ENCODE measurements around the gene REG1A. TPM values are rescaled to one million over a fixed set of nuclear protein-coding genes. Genes with fewer than 3 reads are reported as not detected.

Gene REG1A
- total RNA-seq, 2 experiments from 2014 or later, result not detected

GRCh38 chr2:79112269-79112668, 8.0 kb upstream of the REG1A start:
- DNase-seq, result no peak
- H3K27me3 Mint-ChIP-seq, result no peaks in the 10 kb centered on the region
- H3K27ac Mint-ChIP-seq, result no peak overlapping the region
- TF ChIP-seq CTCF (IDR thresholded peaks at IDR 0.05), result no peak
- Histone ChIP-seq H3K4me3 (ENCODE audit: low read length) (no peak overlapping the region), H3K4me1 (ENCODE audit: insufficient read depth, low read length) (no peaks in the 10 kb centered on the region), H3K36me3 (ENCODE audit: insufficient read depth, low read length) (no peaks in the 10 kb centered on the region), H3K9me3 (ENCODE audit: control insufficient read depth in 1 of 2, insufficient read depth in 1 of 2, low read length in 2 of 2) (no peaks in the 10 kb centered on the region), H3K27me3 (ENCODE audit: control insufficient read depth in 1 of 2, insufficient read depth in 2 of 2, low read length in 2 of 2) (no peaks in the 10 kb centered on the region), H3K27ac (ENCODE audit: low read depth in 1 of 2, low read length in 2 of 2) (no peak overlapping the region)
- no peak overlapping the region for H3K4me3 Mint-ChIP-seq
- no peak for ATAC-seq (ENCODE audit: poor library complexity)
- peaks cover 5% of the 10 kb centered on the region for H3K9me3 Mint-ChIP-seq
- ChIA-PET CTCF (no interaction called here), POLR2A (no interaction called here)
- intact Hi-C loops (cut with DNase I, micrococcal nuclease), result no loop called here
- no peaks in the 10 kb centered on the region for H3K4me1 Mint-ChIP-seq (ENCODE audit: low read depth)
- no peaks in the 10 kb centered on the region for H3K36me3 Mint-ChIP-seq (ENCODE audit: low read depth)

GRCh38 chr2:79114797-79115494, 5.3 kb upstream of the REG1A start:
- Histone ChIP-seq H3K27me3 (ENCODE audit: control insufficient read depth in 1 of 2, insufficient read depth in 2 of 2, low read length in 2 of 2) (no peaks in the 10 kb centered on the region), H3K27ac (ENCODE audit: low read depth in 1 of 2, low read length in 2 of 2) (no peak overlapping the region), H3K36me3 (ENCODE audit: insufficient read depth, low read length) (no peaks in the 10 kb centered on the region), H3K4me3 (ENCODE audit: low read length) (no peak overlapping the region), H3K9me3 (ENCODE audit: control insufficient read depth in 1 of 2, insufficient read depth in 1 of 2, low read length in 2 of 2) (no peaks in the 10 kb centered on the region), H3K4me1 (ENCODE audit: insufficient read depth, low read length) (no peaks in the 10 kb centered on the region)
- H3K4me1 Mint-ChIP-seq (ENCODE audit: low read depth), result no peaks in the 10 kb centered on the region
- H3K4me3 Mint-ChIP-seq, result no peak overlapping the region
- H3K9me3 Mint-ChIP-seq, result peaks cover 9% of the 10 kb centered on the region
- DNase-seq (no peak), ATAC-seq (ENCODE audit: poor library complexity) (no peak)
- H3K36me3 Mint-ChIP-seq (ENCODE audit: low read depth), result no peaks in the 10 kb centered on the region
- no peaks in the 10 kb centered on the region for H3K27me3 Mint-ChIP-seq
- no peak for TF ChIP-seq CTCF (IDR thresholded peaks at IDR 0.05)
- POLR2A ChIA-PET, result no interaction called here
- CTCF ChIA-PET, result no interaction called here
- H3K27ac Mint-ChIP-seq, result no peak overlapping the region
- intact Hi-C loops (cut with DNase I, micrococcal nuclease), result no loop called here

- ChIA-PET CTCF (no interaction called here), POLR2A (no interaction called here)
- intact Hi-C loops (cut with DNase I, micrococcal nuclease), result no loop called here
- Histone ChIP-seq H3K4me1 (ENCODE audit: insufficient read depth, low read length) (no peaks in the 10 kb centered on the region), H3K4me3 (ENCODE audit: low read length) (no peak overlapping the region), H3K36me3 (ENCODE audit: insufficient read depth, low read length) (no peaks in the 10 kb centered on the region), H3K27ac (ENCODE audit: low read depth in 1 of 2, low read length in 2 of 2) (no peak overlapping the region), H3K9me3 (ENCODE audit: control insufficient read depth in 1 of 2, insufficient read depth in 1 of 2, low read length in 2 of 2) (no peaks in the 10 kb centered on the region), H3K27me3 (ENCODE audit: control insufficient read depth in 1 of 2, insufficient read depth in 2 of 2, low read length in 2 of 2) (no peaks in the 10 kb centered on the region)
- H3K4me1 Mint-ChIP-seq (ENCODE audit: low read depth), result no peaks in the 10 kb centered on the region
- H3K27me3 Mint-ChIP-seq, result no peaks in the 10 kb centered on the region
- no peak overlapping the region for H3K27ac Mint-ChIP-seq
- H3K4me3 Mint-ChIP-seq, result no peak overlapping the region
- no peak for DNase-seq
- no peaks in the 10 kb centered on the region for H3K36me3 Mint-ChIP-seq (ENCODE audit: low read depth)
- no peak for ATAC-seq (ENCODE audit: poor library complexity)
- peaks cover 9% of the 10 kb centered on the region for H3K9me3 Mint-ChIP-seq
- TF ChIP-seq CTCF (IDR thresholded peaks at IDR 0.05), result no peak
Measured at GRCh38 chr2:79116997-79117928, 3.0 kb upstream of the REG1A start.
